Measurements from ENCODE around the gene GPSM1. TPM values are rescaled to one million over a fixed set of nuclear protein-coding genes. Genes with fewer than 3 reads are reported as not detected.
A peak's percentile ranks its signal among the peaks of the same experiment; 100 is the strongest.
"Not testable (repeated sequence)": the region's sequence is repeated elsewhere in the genome, so short reads cannot be mapped to it uniquely, and the experiment has no call there.

The GPSM1 gene
- polyA plus RNA-seq, 1 donor = 39.9 TPM

DNA sequence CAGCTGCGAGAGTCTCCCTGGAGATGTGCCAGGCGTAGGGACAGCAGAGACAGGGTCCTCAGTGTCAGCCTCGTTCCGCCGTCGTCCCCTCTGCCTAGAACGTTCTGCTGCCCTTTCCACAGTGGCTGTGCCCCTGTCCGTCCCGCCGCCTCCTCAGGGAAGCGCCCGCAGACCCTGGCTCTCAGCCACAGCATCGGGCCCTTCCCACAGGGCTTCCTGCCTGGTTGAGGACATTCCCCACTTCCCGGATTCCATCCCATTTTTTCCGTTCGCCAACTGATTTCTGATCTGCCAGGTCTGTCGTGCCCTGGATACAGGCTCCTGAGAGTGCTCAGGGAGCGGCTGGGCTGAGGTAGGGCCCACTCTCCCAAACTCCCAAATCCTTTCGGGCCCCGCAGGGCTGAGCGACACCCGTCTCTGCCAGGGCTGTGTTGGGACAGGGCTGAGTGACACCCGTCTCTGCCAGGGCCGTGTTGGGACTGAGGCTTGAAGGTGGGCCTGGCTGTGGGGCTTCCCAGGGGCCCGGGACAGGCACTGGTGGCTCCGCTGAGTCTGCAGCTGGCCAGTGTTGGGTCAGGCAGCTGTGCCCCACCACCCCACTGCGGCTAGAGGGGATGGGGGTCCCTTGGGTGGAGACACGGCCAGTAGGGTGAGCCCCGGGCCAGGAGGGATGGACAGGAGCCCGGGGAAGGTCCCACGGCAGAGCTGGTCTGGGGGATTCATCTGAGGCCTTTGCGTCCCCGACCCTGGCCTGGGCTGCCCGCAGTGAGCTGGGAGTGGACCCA is 20.3 kb downstream of the GPSM1 start:
- DNase-seq = no peak
- no peak overlapping the region for H3K27ac ChIP-seq (ENCODE audit: low read length)
- H3K4me1 ChIP-seq (ENCODE audit: control insufficient read depth, insufficient read depth, low read length) = peaks cover 23% of the 10 kb centered on the region
- no peak overlapping the region for H3K4me3 ChIP-seq (ENCODE audit: low read length)
- no peaks in the 10 kb centered on the region for H3K36me3 ChIP-seq (ENCODE audit: control insufficient read depth, insufficient read depth, low read length)
- peaks cover 8% of the 10 kb centered on the region for H3K9me3 ChIP-seq (ENCODE audit: control insufficient read depth, low read depth, low read length)
- no peaks in the 10 kb centered on the region for H3K27me3 ChIP-seq (ENCODE audit: control insufficient read depth, insufficient read depth, low read length)
- WGBS (ENCODE audit: insufficient coverage, low lambda C conversion rate) = 93% methylated on average over 8 of the region's 34 CpGs

DNA sequence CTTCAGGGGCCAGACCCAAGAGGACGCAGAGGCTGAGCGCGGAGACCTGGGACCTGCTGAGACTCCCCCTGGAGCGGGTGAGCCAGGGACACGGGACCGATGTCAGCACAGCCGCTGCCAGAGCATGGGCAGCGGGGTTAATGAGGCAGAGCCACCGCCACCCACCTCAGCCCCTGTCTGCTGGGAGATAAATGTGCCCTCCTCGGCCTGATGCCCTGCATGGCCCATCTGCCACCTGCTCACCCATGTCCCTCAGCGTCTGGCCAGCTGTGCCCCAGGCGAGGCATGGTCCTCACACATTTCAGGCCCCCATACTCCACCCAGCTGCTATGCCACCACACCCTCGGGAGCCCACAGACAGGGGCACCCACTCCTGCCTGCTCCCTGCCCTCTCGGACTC is 21.4 kb downstream of the GPSM1 start:
- DNase-seq = no peak
- WGBS (ENCODE audit: insufficient coverage, low lambda C conversion rate) = no CpG with 5 or more reads among the region's 14 CpGs

DNA sequence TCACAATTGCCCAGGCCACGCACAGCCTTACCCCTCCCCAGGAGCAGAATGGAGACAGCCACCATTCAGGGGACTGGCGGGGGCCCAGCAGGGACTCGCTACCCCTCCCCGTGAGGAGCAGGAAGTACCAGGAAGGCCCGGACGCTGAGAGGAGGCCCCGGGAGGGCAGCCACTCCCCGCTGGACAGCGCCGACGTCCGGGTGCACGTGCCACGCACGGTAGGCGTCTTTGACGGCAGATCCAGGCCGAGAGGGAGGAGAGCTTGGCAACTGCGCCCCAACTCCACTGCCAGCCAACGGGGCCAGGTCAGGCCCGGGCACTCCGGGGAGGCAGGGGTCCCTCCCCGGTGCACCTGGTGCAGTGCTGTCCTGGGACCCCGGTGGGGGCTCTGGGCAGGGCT is 22.2 kb downstream of the GPSM1 start:
- Histone ChIP-seq H3K36me3 (ENCODE audit: control insufficient read depth, insufficient read depth, low read length) (no peaks in the 10 kb centered on the region), H3K9me3 (ENCODE audit: control insufficient read depth, low read depth, low read length) (peaks cover 8% of the 10 kb centered on the region), H3K4me1 (ENCODE audit: control insufficient read depth, insufficient read depth, low read length) (peaks cover 36% of the 10 kb centered on the region), H3K27me3 (ENCODE audit: control insufficient read depth, insufficient read depth, low read length) (no peaks in the 10 kb centered on the region), H3K27ac (ENCODE audit: low read length) (no peak overlapping the region), H3K4me3 (ENCODE audit: low read length) (no peak overlapping the region)
- WGBS (ENCODE audit: insufficient coverage, low lambda C conversion rate) = no CpG with 5 or more reads among the region's 24 CpGs
- DNase-seq = no peak

More for the DNA sequence above, 21.4 kb downstream of the GPSM1 start:
- no peak overlapping the region for H3K27ac ChIP-seq (ENCODE audit: low read length)
- no peaks in the 10 kb centered on the region for H3K27me3 ChIP-seq (ENCODE audit: control insufficient read depth, insufficient read depth, low read length)
- H3K4me1 ChIP-seq (ENCODE audit: control insufficient read depth, insufficient read depth, low read length) = peaks cover 28% of the 10 kb centered on the region
- H3K4me3 ChIP-seq (ENCODE audit: low read length) = no peak overlapping the region
- peaks cover 8% of the 10 kb centered on the region for H3K9me3 ChIP-seq (ENCODE audit: control insufficient read depth, low read depth, low read length)
- no peaks in the 10 kb centered on the region for H3K36me3 ChIP-seq (ENCODE audit: control insufficient read depth, insufficient read depth, low read length)

DNA sequence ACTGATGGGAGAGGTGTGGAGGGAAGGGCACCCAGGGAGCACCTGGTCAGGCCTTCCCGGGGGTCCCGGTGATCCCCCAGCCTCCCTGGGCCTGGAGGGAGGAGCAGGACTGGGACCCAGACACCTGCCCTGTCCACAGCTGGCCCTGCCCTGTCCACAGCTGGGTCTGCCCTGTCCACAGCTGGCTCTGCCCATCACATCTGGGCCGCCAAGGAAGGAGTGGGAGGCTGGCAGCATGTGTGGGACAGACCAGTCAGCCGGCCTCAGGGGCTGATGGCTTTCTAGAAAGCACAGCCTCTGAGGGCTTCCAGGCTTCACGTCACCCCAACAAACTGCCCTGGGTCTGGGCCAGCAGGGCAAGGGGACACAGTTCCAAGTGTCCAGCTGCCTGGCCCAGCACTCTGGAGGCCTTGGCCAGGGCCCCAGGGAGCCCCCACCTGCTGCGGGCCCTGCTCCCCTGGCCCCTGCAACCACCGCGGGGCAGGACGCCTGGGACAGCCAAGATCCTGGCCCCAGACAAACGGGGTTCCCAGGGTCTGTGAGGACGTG is 24.0 kb downstream of the GPSM1 start:
- no CpG with 5 or more reads among the region's 11 CpGs for WGBS (ENCODE audit: insufficient coverage, low lambda C conversion rate)
- Histone ChIP-seq H3K4me1 (ENCODE audit: control insufficient read depth, insufficient read depth, low read length) (peaks cover 34% of the 10 kb centered on the region), H3K9me3 (ENCODE audit: control insufficient read depth, low read depth, low read length) (peaks cover 5% of the 10 kb centered on the region), H3K36me3 (ENCODE audit: control insufficient read depth, insufficient read depth, low read length) (peaks cover 5% of the 10 kb centered on the region), H3K27me3 (ENCODE audit: control insufficient read depth, insufficient read depth, low read length) (no peaks in the 10 kb centered on the region), H3K27ac (ENCODE audit: low read length) (no peak overlapping the region), H3K4me3 (ENCODE audit: low read length) (no peak overlapping the region)
- no peak for DNase-seq

DNA sequence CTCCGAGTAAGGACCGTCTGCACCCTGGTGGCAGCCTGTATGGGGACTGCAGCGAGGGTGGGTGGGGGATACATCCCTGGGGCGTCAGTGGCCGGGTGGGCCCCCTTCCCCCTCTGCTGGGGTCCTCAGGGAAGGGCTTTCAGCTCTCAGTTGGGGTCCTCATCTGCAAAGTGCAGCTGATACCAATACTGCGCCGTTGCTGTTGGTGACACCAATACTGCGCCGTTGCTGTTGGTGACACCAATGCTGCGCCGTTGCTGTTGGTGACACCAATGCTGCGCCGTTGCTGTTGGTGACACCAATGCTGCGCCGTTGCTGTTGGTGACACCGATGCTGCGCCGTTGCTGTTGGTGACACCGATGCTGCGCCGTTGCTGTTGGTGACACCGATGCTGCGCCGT is 24.5 kb downstream of the GPSM1 start:
- not testable (repeated sequence) for H3K4me3 ChIP-seq (ENCODE audit: low read length); DNase-seq; H3K27me3 ChIP-seq (ENCODE audit: control insufficient read depth, insufficient read depth, low read length); H3K27ac ChIP-seq (ENCODE audit: low read length); H3K9me3 ChIP-seq (ENCODE audit: control insufficient read depth, low read depth, low read length)
- WGBS (ENCODE audit: insufficient coverage, low lambda C conversion rate) = no CpG with 5 or more reads among the region's 24 CpGs
- peaks cover 28% of the 10 kb centered on the region for H3K4me1 ChIP-seq (ENCODE audit: control insufficient read depth, insufficient read depth, low read length)
- H3K36me3 ChIP-seq (ENCODE audit: control insufficient read depth, insufficient read depth, low read length) = peaks cover 10% of the 10 kb centered on the region

DNA sequence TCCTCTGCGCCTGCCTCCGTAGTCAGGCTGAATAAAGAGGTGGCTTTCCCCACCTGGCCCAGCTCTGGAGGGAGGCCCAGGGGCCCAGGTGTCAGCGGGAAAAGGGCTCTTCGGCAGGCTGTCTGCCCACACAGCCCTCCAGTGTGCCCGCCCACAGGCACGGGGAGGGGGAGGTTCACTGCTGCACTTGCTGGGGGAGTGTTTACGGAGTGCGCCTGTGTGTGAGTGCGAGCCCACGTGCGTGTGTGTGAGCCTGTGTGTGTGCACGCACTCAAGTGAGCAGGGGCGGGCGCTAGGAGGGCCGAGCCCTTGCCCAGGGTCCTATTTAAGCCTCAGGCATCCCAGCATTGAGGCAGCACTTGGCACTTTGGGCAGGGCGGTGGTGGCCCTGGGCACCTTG is 25.3 kb downstream of the GPSM1 start:
- Histone ChIP-seq H3K4me1 (ENCODE audit: control insufficient read depth, insufficient read depth, low read length) (peaks cover 26% of the 10 kb centered on the region), H3K9me3 (ENCODE audit: control insufficient read depth, low read depth, low read length) (peaks cover 5% of the 10 kb centered on the region), H3K36me3 (ENCODE audit: control insufficient read depth, insufficient read depth, low read length) (peaks cover 18% of the 10 kb centered on the region), H3K4me3 (ENCODE audit: low read length) (no peak overlapping the region), H3K27ac (ENCODE audit: low read length) (no peak overlapping the region), H3K27me3 (ENCODE audit: control insufficient read depth, insufficient read depth, low read length) (no peaks in the 10 kb centered on the region)
- peak in 1 of 2 donors; percentile 39 for DNase-seq
- no CpG with 5 or more reads among the region's 16 CpGs for WGBS (ENCODE audit: insufficient coverage, low lambda C conversion rate)

DNA sequence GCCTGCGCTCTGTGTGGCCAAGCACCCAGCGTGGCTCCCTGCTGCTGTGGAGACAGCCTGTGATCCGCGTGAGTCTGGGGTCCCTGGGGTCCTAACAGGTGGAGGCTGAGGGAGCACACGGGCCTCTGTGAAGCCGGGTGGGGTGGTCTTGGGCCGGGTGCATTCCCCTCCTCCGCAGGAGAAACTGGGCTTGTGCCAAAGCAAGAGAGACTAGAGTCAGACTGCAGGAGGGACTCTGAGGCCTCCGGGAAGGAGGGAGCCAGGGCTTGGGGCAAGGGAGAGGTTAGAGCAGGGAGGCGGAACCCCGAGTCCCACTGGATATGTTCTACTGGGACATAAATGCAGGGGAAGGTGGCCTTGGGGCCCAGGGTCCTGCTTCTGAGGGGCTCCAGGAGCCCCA is 25.7 kb downstream of the GPSM1 start:
- H3K27ac ChIP-seq (ENCODE audit: low read length) = no peak overlapping the region
- peaks cover 19% of the 10 kb centered on the region for H3K36me3 ChIP-seq (ENCODE audit: control insufficient read depth, insufficient read depth, low read length)
- H3K27me3 ChIP-seq (ENCODE audit: control insufficient read depth, insufficient read depth, low read length) = no peaks in the 10 kb centered on the region
- H3K4me1 ChIP-seq (ENCODE audit: control insufficient read depth, insufficient read depth, low read length) = peaks cover 26% of the 10 kb centered on the region
- no peak overlapping the region for H3K4me3 ChIP-seq (ENCODE audit: low read length)
- WGBS (ENCODE audit: insufficient coverage, low lambda C conversion rate) = no CpG with 5 or more reads among the region's 11 CpGs
- peaks cover 3% of the 10 kb centered on the region for H3K9me3 ChIP-seq (ENCODE audit: control insufficient read depth, low read depth, low read length)
- DNase-seq = no peak

DNA sequence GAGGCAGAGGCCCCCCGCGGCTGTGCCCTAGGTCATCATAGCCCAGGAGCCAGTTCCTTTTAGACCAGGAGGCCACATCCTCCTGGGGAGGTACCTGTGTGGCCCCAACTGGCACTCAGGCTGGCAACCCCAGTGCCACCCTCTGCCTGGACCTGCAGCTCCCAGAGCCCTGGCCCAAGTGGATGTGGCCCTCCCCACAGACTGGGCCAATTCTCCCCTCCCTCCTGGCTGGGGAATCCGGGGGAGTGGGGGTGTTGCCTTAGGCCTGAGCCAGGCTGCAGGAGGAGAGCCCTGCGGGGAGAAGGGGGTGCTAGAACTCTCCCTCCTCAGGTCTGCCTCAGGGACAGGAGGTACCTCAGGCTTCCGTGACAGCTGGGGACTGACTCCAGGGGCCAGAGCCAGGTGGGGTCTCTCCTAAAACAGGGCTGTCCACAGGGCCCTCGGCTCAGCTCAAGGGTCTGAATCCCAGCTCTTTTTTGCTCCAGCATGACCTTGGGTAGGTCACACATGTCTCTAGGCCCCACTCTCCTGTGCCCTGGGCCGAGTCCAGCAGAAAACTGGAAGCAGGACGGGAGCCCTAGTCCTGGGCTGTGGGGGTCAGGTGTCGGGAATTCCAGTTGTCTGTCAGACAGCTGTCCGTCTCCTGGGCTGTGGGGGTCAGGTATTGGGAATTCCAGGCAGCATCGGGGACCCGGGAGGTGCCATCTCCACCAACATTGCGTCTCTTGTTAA is 26.6 kb downstream of the GPSM1 start:
- Histone ChIP-seq H3K27ac (ENCODE audit: low read length) (peak overlapping the region; percentile 84), H3K36me3 (ENCODE audit: control insufficient read depth, insufficient read depth, low read length) (peaks cover 25% of the 10 kb centered on the region), H3K27me3 (ENCODE audit: control insufficient read depth, insufficient read depth, low read length) (no peaks in the 10 kb centered on the region), H3K9me3 (ENCODE audit: control insufficient read depth, low read depth, low read length) (peaks cover 3% of the 10 kb centered on the region), H3K4me1 (ENCODE audit: control insufficient read depth, insufficient read depth, low read length) (peaks cover 26% of the 10 kb centered on the region), H3K4me3 (ENCODE audit: low read length) (peak overlapping the region; percentile 49)
- DNase-seq = peak in 1 of 2 donors; percentile 42
- no CpG with 5 or more reads among the region's 13 CpGs for WGBS (ENCODE audit: insufficient coverage, low lambda C conversion rate)

DNA sequence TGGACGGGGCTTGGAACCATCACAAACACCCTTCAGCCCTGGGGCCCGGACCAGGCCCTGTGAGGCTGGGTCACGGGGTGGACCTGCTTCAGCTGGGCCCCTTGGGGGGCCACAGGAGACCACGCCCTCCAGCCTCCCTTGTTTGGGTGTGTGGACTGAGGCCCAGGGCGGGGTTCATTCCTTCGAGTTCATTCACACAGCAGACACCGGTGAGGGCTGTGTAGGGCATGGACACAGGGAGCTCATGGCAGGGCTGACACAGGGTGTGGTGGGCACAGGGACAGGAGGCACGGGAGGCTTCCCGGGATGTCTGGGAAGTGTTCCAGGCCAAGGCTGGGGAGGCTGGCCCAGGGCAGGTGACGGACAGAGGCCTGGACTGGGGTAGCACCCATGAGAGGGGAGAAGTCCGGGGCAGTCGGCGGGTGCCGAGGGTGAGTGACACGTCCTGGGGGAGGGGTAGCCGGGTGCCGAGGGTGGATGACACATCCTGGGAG is 27.3 kb downstream of the GPSM1 start:
- DNase-seq = peak; percentile 91 to 95
- no CpG with 5 or more reads among the region's 17 CpGs for WGBS (ENCODE audit: insufficient coverage, low lambda C conversion rate)
- peaks cover 26% of the 10 kb centered on the region for H3K4me1 ChIP-seq (ENCODE audit: control insufficient read depth, insufficient read depth, low read length)
- no peaks in the 10 kb centered on the region for H3K27me3 ChIP-seq (ENCODE audit: control insufficient read depth, insufficient read depth, low read length)
- peaks cover 28% of the 10 kb centered on the region for H3K36me3 ChIP-seq (ENCODE audit: control insufficient read depth, insufficient read depth, low read length)
- H3K9me3 ChIP-seq (ENCODE audit: control insufficient read depth, low read depth, low read length) = peaks cover 3% of the 10 kb centered on the region
- peak overlapping the region; percentile 49 for H3K4me3 ChIP-seq (ENCODE audit: low read length)
- peak overlapping the region; percentile 84 for H3K27ac ChIP-seq (ENCODE audit: low read length)
